Activated CD4-positive, alpha-beta T cell treated with anti-CD3 and anti-CD28 coated beads for 1 hour (primary cell): Measurements from ENCODE around the gene CD14.
A peak's percentile ranks its signal among the peaks of the same experiment; 100 is the strongest.
"Not testable (repeated sequence)": the region's sequence is repeated elsewhere in the genome, so short reads cannot be mapped to it uniquely, and the experiment has no call there.

ENCODE experiments used
- DNase-seq: peaks from one replicate; pipeline ENCODE4 v3.0.0-alpha.2; 2020

CD14 gene

DNA sequence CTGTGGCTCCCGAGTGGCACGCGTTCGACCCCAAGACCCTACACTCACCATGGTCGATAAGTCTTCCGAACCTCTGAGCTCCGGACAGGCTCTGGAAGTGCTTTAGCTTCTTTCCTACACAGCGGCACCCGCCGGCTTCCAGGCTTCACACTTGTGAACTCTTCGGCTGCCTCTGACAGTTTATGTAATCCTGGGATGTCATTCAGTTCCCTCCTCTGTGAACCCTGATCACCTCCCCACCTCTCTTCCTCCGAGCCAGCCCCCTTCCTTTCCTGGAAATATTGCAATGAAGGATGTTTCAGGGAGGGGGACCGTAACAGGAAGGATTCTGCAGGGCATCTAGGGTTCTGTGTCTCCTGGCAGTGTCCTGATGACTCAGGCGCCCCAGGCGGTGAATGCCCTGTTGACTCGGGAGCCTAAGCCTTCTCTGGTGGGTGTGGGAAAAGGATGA, at the start of gene CD14:
Gene CD14 (minus strand): TSS at position 155 of the 451 bp plus-strand sequence. CDS start 104 bp downstream, at position 51.
- DNase-seq = no peak

DNA sequence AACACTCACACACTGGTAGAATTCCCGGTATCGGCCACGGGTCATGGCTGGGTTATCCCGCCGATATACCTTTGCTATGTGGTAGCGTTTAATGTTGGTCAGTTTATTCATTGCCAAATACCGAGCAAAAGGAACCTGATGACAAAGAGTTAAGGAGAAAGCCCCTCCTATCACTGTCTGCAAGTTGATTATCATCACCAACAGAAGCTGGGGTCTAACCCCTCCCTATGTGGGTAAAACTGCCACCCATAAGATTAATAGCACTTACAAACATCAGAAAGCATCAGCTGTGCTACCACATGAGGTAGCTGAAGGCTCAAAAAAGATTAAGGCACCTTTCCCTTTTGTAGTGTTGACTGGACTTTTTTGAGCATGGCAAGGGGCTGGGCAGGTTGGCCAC, 46.0 kb upstream of the CD14 start:
- no peak for DNase-seq

DNA sequence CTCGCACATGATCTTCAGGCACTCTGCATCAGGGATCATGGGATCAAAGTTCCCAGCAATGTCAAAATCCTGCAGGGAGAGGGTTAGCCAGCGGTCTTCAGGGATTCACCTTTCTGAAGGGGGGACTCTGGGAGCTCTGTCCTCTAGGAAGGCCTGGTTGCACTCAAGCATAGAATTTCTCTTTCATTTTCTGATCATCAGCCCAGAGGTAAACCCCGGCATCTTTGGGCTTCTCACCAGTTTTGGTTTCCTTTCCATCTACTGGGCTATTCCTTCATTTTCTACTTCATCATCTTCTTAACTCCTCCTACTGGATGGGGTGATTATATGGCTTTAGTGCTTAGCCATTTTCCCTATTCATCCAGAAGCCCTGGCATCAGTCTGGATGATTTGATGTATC, 45.0 kb upstream of the CD14 start:
- no peak for DNase-seq

DNA sequence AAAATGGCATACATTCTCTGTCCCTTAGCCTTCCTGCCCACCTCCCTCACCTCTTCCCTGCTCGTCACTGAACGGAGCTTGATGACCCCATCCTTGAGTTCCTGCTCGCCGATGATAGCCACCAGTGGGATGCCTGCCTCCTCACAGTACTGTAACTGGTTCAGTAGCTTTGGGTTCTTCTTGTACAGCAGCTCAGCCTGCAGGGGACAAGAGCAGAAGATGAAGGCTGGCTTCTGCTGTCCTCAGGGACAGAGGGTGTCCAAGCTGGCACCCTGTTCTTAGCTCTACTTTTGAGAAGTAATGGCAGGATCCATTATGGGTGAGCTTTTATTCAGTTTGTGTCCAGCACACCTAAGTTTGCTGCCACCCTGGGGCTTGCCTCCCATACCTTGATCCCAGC, 41.7 kb upstream of the CD14 start:
- DNase-seq = no peak

DNA sequence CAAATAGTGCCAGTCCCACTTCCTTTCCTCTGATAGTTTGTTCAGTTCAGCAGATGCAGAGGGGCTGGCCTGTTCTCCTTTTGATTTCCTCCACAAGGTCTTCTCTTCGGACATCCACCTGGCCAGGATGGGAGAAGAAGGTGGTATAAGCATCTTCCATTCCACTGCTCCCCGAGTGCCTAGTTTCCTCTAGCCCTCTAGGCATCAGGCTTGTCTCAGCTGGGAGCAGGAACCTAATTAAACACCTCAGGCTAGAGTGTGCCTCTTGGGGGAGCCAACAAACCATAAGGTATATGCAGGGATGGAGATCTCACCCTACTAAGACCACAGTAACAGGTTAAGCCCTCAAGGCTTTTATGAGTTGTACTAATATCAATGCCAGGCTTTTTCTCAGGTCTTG, 41.2 kb upstream of the CD14 start:
- DNase-seq = no peak

DNA sequence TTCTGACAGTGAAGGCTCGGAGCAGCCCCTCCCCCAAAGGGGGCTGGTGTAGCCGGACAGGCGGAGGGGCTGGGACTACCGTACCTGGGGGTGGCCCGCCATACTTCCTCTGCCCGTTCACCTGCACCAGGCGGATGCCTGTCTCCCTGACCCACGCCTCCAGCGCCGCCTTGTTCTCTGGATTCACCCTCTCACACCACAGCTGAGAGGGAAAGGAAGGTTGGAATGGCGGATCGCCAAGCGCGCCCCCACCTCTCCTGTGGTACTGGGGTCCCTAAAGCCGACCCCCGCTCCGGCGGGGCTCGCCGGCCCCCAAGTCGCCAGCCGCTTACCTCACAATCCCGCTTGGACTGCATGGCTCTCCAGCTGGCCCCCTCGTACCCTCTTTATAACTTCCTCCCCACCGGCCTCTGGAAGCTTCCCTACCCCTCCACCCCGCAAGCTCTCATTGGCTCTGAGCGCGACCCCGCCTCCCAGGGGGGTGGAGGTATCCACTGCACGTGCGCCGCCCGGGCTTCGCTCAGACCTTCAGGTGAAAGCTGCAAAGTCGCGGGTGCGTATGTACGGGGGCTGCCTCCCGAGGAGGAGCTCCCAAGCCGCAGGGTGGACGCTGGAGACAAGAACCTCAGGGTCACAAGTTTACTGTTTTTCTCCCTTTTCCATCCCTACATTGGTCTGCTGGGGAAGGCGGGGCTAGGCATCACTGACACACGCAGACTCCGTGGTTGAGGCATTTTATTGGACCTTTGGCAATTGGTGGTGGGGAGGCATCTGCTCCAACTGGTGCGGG, 40.4 kb upstream of the CD14 start, which contains the start of gene DND1:
Gene DND1 (minus strand): TSS at position 390 of the 790 bp plus-strand sequence. CDS start 34 bp downstream, at position 356.
- no peak for DNase-seq

DNA sequence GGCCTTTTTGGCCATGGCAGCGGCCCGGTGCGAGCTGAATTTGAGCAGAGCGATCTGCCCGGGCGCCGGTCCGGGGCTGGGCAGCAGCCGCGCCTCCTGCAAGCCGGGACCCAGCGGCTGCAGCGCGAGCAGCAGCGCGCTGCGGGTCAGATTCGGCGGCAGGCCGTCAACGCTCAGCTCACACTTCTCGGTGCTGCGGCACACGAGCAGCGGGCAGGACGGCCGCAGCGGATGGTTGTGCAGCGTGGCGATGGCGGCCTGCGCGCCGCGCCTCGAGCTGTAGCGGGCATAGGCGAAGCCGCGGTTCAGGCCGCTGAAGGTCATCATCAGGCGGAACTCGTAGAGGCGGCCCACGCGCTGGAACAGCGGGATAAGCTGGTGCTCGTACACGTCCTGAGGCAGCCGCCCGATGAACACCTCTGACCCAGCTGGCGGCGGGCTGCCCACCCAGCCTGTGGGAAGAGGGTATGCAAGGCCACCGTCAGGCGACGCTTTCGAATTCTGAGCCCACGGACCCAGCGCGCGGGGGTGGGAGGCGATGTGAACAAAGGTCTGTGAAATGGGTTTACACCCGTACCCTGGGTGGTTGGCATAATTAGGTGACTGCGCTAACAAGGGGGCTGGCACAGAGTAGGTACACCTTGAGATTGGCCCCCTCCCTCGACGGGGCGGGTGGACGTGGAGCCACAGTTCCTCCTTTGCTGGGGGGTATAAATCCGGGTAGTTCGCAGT, 39.6 kb upstream of the CD14 start:
- no peak for DNase-seq

DNA sequence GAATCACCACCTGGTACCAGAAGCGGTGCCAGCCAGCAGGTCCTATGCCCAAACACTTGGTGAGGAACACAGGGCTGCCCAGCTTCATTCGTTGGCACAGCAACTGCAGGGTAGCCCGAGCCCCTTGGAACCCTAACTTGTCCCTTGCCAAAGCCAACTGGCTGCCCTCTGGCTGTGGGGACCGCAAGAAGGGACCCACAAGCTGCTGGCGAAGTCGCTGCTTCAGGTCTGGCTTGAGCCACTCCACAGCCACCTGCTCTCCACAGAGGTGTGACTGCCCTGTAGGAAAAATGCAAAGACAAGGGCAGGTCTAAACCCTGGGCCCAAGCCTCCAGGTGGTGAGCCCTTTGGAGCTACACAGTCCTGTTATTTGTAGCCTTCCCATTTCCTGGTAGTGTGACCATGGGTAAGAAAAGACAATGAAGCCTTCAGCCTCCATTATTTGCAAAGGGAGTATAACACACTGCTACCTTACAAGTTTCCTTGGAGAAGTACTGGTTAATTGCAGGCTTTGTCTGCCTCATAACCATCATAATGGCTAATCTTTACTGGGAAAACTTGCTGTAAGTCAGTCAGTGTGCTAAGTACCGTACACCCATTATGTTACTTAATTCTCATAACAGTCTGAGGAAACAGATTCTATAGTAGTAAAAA, 38.6 kb upstream of the CD14 start:
- DNase-seq = no peak

DNA sequence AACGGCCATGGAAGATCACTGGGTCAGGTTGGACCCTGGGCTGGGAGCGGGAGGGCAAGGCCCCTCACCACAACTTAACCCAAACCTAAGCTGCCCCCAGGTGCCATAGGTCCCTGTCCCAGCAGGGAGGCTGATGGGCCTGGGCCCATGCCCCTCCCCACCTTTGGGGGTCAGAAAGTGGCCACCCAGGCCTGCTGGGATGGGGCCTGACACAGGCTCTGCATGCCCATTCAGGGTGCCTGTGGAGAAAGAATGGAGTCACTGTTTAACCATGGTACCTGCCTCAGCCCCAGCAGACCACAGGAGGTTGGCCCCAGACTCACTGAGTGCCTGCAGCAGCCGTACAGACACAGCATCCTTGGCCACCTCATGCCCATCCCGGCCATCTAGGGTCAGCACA, 38.1 kb upstream of the CD14 start:
- not testable (repeated sequence) for DNase-seq

DNA sequence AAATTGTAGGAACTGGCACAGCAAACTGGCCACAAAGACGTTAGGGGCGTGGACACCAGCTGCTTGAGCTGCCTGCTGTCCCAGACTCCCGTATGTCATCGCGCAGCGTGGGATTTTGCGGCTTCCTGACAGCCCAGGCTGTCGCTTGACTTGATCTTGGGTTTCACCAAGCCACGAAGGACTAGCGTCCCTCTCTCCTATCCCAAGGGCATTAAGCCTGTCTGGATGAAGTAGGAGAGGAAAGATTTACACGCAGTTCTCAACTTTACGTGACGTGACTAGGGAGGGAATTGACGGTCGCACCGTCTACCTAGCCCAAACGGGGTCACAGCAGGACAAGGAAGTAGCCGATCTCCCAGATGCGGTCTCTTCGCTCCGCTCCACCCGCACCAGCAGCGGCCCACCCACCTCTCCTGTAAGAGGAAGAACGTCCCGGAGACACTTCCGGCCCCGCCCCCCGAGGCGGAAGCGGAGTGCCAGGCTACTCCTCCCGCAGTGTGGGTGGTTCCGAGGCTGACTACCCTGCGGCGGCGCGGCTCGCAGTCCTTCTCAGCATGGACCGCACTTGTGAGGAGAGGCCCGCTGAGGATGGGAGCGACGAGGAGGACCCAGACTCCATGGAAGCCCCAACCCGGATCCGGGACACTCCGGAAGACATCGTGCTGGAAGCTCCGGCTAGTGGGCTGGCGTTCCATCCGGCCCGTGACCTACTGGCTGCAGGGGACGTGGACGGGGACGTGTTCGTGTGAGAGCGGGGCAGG, 31.6 kb upstream of the CD14 start, which contains the start of gene WDR55:
Gene WDR55 (plus strand): TSS at position 546 of the 761 bp plus-strand sequence. CDS start 9 bp downstream, at position 555.
- peak; percentile 91 for DNase-seq

DNA sequence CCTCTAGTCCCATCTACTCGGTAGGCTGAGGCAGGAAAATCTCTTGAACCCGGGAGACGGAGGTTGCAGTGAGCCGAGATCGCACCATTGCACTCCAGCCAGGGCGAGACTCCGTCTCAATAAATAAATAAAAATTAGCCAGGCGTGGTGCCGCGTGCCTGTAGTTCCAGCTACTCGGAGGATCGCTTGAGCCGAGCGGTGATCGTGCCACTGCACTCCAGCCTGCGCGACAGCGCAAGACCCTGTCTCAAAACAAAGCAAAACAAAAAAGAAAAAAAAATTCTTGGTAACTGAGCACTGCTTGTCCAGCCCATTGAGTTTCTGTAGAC, 31.0 kb upstream of the CD14 start:
- DNase-seq = no peak

DNA sequence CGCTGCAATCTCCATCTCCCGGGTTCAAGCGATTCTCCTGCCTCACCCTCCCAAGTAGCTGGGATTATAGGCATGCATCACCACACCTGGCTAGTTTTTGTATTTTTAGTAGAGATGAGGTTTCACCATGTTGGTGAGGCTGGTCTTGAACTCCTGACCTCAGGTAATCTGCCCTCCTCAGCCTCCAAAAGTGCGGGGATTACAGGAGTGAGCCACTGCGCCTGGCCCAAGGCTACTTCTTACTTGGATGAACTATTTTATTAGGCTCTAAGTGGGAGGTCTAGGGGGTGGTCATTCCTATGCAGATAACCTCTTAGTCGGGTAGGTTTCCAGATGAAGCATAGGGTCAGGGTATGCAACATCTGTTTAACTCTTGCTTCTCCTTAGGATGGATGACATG, 27.4 kb upstream of the CD14 start:
- DNase-seq = not testable (repeated sequence)

DNA sequence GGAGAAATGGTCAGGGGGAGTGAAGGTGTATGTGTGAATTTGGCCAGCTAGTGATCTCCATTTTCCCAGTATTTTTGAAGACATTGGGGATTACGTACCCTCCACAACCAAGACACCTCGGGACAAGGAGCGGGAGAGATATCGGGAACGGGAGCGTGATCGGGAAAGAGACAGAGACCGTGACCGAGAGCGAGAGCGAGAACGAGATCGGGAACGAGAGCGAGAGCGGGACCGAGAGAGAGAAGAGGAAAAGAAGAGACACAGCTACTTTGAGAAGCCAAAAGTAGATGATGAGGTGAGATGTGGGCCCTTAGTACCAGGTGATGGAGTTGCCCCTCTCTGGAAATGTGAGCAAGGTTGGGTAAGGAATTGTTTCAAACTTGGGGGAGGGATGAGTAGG, 25.9 kb upstream of the CD14 start:
- no peak for DNase-seq

DNA sequence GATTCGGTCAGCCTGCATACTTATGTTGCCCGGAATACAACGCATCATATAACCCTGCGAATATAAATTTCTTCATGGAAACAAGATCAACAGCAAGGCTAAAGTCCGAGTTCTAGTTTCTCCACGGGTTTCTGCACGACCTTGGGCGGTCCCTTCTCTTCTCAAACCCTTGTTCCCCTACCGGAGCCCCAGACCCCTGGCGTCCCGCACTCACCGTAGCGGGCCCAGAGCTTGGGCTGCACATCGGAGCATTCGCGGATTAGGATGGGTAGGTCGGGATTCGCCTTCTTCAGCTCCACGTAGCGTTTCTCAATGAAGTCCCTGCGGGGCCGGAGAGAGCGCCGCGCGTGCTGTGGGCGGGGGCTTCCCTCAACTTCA, 14.1 kb upstream of the CD14 start:
- no peak for DNase-seq

DNA sequence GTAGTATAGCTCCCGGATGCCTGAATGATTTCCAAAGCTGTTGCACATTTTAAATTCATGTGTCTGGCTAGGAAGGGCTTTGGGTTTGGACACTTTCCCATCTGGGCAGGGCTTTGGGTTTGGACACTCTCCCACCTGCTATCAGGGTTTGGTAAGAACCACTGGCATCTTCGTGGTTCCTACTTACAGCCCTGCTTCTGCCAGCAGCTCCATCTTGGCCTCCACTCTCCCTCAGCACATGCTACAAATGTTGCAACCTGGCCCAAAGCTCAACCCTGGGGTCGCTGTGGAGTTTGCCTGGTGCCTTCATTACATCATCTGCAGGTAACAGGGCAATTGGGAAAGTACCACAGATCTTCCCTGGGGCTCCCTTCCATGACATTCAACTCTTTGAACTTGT, 9.7 kb upstream of the CD14 start:
- no peak for DNase-seq

DNA sequence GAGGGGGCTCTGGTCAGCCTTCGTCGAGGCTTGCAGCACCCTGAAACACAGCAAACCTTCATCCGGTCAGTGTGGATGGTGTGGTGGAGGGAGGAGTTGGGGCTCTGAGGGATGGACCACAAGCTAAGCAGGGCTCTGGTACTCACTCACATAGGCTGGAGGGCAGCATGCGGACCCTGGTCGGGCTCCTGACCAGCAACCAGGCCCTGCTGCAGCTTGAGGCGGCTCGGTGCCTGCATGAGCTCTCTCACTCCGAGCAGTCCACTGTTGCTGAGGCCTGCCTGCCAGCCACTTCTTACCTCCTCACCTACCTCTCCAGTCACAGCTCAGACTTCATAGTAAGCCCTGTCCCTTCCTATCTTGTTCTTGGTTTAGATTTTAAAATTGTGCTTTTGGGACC, 8.7 kb upstream of the CD14 start:
- no peak for DNase-seq

DNA sequence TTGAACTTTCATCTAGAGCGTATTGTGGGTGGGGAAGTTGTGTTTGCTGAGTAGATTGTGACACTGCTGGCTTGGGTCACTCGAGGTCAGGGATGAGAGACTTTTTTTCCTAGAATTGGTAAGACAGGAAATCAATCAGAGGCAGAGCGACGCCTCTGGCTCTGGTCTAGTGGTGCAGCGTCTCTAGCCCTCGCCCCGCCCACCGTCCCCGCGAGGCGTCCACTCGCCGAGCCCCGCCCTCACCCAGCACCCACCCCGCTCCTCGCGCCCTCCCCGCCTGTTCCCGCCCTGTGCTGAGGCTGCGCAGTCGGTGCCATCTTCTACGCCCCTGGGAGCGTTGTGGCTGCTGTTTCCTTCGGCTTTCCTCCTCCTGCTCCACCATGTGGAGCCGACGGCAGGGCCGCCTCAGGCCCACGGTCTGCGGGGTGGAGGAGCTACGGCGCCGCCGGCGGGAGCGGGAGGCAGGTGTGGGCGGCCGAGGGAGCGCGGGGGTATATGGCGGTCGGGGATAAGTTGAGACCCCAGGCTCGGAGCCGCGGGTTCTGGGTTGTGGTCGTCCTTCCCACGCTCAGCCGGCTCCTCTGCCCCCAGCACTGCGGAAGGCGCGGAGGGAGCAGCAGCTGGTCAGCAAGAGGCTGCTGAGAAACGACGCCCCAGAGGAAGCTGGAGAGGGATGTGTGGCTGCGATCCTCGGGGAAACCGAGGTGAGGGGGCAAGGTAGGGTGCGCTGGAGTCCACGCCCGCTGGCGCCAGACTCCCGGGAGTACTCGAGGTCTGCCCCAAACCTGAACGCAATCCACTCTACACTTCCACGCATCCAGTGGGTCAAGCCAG, 6.4 kb upstream of the CD14 start, which contains the start of gene TMCO6:
Gene TMCO6 (plus strand): TSS at position 304 of the 834 bp plus-strand sequence. CDS start 77 bp downstream, at position 381.
- peak; percentile 93 for DNase-seq

DNA sequence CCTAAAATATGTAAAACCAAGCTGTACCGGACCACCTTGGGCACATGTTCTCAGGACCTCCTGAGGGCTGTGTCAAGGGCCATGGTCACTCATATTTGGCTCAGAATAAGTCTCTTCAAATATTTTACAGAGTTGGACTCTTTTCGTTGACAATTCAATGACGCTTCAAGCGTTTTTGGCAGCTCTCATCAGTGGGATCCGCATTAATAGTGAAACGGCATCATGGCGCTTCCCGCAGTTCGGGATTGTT, 5.8 kb upstream of the CD14 start:
- DNase-seq = not testable (repeated sequence)

DNA sequence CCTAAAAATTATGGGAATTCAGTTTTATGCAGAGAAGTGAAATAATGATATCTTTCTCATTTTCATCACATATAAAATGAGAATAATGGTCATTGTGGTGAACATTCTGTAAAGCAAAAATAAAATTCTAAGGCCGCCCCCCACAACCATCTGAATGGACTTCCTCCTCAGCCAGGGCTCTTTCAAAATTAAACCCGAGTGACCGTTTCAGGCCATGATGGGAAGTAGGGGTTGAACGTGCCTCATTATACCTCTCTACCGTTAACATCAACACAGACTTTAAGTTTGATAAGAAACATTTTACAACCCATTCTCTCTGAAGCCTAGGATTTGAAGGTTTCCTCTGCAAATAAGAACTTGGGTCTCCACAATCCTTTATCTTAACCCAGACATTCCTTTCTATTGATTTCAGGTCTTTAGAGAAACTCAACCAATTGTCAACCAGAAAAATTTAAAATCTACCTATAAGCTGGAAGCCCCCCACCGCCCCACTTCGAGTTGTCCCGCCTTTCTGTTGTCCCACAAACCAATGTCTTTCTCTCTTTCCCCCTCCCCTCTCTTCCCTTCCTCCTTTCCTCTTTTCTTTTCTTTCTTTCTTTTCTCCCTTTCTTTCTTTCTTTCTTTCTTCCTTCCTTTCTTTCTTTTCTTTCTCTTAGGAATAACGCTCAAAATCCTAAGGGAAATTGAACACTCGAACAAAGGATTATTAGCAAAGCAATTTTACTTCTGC, 4.6 kb upstream of the CD14 start:
- no peak for DNase-seq

DNA sequence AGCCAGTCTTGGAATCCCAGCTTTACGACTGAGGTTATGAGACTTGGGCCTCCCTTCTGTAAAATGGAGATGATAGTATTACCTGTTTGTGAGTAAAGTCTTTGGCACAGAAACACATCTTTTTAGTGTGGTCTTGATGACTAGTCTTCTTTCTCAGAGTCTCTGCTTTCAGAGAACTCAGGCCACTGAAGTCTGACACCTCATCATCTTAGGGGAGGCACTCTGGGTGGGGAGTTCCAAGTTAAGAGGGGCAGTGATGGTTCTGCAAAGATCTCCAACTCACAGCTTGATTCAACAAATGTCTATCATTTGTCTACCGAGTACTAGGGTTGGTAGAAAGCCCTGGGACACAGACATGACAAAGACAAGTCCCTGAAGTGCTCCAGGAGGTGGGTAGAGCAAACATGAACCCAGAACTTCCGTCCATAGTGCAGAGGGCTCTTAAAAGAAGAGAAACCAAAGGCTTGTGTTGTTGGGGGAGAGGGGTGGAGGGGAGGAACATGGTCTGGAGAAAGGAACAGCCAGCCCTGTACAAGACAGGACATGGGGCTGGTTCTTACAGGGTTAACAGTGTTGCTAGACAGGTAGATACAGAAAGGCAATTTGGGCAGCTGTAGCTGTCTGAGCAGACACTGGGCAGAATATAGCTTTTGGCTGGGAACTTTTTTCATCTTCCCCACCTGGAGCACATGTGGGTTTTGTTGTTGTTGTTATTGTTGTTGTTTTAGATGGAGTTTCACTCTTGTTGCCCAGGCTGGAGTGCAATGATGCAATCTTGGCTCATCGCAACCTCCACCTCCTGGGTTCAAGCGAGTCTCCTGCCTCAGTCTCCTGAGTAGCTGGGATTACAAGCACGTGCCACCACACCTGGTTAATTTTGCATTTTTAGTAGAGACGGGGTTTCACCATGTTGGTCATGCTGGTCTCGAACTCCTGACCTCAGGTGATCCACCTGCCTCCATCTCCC, 2.6 kb upstream of the CD14 start:
- no peak for DNase-seq
